GM18505 (cell line): ENCODE results near the gene KRT38.

Experiments
- ATAC-seq: cut with Tn5 transposase; IDR thresholded peaks from one replicate; pipeline ENCODE4 v1.9.1; 2021; ENCODE audit not compliant: unreplicated experiment
- POLR2A ChIP-seq: IDR thresholded peaks from 4 replicates; pipeline ENCODE4 v1.6.1; 2011; ENCODE audit warnings: borderline replicate concordance; ENCODE audit not compliant: insufficient read depth, insufficient read length; ENCODE audit errors: extremely low read depth

Gene KRT38

GRCh38 chr17:41394254-41394996 lies 46.4 kb downstream of the KRT38 start:
- ATAC-seq, result no peak
- no peak for TF ChIP-seq POLR2A

GRCh38 chr17:41393826-41394225 lies 47.0 kb downstream of the KRT38 start:
- no peak for TF ChIP-seq POLR2A
- ATAC-seq, result no peak

GRCh38 chr17:41393294-41393693 lies 47.5 kb downstream of the KRT38 start:
- TF ChIP-seq POLR2A, result no peak

GRCh38 chr17:41392278-41392677 lies 48.5 kb downstream of the KRT38 start:
- TF ChIP-seq POLR2A, result no peak
- ATAC-seq, result no peak

More at GRCh38 chr17:41393294-41393693, 47.5 kb downstream of the KRT38 start:
- no peak for ATAC-seq

- no peak for ATAC-seq
- no peak for TF ChIP-seq POLR2A
Measured at GRCh38 chr17:41391535-41391934, 49.2 kb downstream of the KRT38 start.

DNA sequence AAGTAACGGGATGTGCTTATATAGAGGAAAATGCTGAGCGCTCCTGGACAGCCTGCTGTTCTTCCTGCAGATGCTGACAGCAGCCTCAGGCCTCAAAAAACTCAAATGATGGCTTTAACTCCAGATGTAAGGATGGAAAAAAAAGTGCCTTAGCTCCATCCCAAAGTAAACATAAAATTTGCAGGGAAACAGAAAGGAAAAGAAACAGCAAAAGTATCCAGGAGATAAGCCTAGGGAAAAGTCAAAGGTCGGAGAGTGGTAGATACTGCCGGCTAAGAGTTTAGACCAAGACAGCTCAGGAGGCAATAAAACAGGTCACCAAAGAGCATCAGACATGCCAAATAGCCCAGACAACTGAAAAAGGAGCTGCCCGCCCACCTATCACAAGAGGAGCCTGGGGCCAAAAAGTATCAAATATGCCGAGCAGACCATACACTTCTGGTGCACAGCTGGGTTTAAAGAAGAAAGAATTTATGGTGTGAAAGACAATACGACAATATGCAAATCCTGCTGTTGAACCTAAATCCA lies 50.3 kb downstream of the KRT38 start:
- no peak for ATAC-seq

GRCh38 chr17:41387670-41388069 lies 53.1 kb downstream of the KRT38 start:
- TF ChIP-seq POLR2A, result no peak
- no peak for ATAC-seq

More for the DNA sequence above, 50.3 kb downstream of the KRT38 start:
- TF ChIP-seq POLR2A, result no peak

GRCh38 chr17:41386227-41386626 lies 54.6 kb downstream of the KRT38 start:
- ATAC-seq, result no peak
- no peak for TF ChIP-seq POLR2A
